Breast epithelium (tissue), 3 donors: ENCODE measurements around the gene HOXC11.

Source experiments
- POLR2AphosphoS5 ChIP-seq, 3 donors: sonication (generic); formaldehyde crosslinking; IDR thresholded peaks; one replicate each; pipeline ENCODE4 v1.6.1; 2017; ENCODE audit warnings: antibody characterized with exemption in 3 of 3
- TF ChIP-seq, protein P1 (sequence below), 3 donors: fragments of 450-650 bp; IDR thresholded peaks; one replicate each; pipeline ENCODE4 v1.5.1; 2016 to 2017; ENCODE audit warnings: antibody characterized with exemption in 3 of 3, mild to moderate bottlenecking in 3 of 3, moderate library complexity in 3 of 3

DNA sequence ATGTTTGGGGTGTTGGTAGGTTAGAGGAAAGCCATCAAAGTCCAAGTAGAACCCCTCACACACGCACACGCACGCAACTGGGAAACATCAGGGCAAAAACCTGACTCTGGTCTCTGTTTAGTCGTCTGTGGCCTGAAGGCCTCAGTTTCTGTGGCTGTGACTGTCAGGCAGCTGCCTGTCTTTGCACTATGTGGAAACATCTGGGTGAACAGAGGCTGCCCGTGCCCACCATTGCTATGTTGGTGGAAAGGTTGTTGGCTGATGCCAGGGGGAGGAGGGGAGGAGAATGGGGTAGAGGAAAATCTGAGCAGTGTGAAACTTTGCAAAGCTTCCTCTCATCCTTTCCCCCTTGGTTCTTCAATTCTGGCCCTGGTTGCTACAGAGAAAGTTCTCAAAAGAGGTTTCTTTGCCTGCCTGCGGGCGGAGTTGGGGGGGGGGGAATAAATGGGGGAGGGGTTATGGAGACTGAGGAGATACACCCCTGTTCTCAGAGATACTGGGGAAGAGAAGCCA is 19.5 kb downstream of the HOXC11 start:
- TF ChIP-seq, protein P1, sequence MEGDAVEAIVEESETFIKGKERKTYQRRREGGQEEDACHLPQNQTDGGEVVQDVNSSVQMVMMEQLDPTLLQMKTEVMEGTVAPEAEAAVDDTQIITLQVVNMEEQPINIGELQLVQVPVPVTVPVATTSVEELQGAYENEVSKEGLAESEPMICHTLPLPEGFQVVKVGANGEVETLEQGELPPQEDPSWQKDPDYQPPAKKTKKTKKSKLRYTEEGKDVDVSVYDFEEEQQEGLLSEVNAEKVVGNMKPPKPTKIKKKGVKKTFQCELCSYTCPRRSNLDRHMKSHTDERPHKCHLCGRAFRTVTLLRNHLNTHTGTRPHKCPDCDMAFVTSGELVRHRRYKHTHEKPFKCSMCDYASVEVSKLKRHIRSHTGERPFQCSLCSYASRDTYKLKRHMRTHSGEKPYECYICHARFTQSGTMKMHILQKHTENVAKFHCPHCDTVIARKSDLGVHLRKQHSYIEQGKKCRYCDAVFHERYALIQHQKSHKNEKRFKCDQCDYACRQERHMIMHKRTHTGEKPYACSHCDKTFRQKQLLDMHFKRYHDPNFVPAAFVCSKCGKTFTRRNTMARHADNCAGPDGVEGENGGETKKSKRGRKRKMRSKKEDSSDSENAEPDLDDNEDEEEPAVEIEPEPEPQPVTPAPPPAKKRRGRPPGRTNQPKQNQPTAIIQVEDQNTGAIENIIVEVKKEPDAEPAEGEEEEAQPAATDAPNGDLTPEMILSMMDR (IDR thresholded peaks at IDR 0.05) = no peak
- no peak for TF ChIP-seq POLR2AphosphoS5 (IDR thresholded peaks at IDR 0.05)
